SK-N-SH treated with all-trans-retinoic acid at 6 μM for 48 hours (cell line): ENCODE data around the gene D2HGDH.
"Not testable (repeated sequence)": the region's sequence is repeated elsewhere in the genome, so short reads cannot be mapped to it uniquely, and the experiment has no call there.

Experiments used
- ATAC-seq: fragments of 200-7000 bp; cut with Tn5 transposase; 3 replicates; pipeline ENCODE4 v1.9.1; 2020; ENCODE audit warnings: mild to moderate bottlenecking, moderate library complexity
- BACH2 ChIP-seq: fragments of 250-450 bp; sonication (Bioruptor Pico); IDR thresholded peaks from 2 replicates; pipeline ENCODE4 v1.9.0; 2021; ENCODE audit warnings: mild to moderate bottlenecking, borderline replicate concordance
- CREB5 ChIP-seq: fragments of 250-450 bp; sonication (Bioruptor Pico); IDR thresholded peaks from 2 replicates; pipeline ENCODE4 v1.5.1; 2020; ENCODE audit warnings: low read depth, mild to moderate bottlenecking, moderate library complexity
- CSDC2 ChIP-seq: fragments of 250-450 bp; sonication (Bioruptor Pico); IDR thresholded peaks from 2 replicates; pipeline ENCODE4 v1.5.0; 2020; ENCODE audit warnings: mild to moderate bottlenecking, moderate library complexity
- CSRNP3 ChIP-seq: fragments of 250-450 bp; sonication (Bioruptor Pico); IDR thresholded peaks from 2 replicates; pipeline ENCODE4 v1.5.1; 2021; ENCODE audit warnings: mild to moderate bottlenecking, moderate library complexity
- ESRRG ChIP-seq: fragments of 250-450 bp; sonication (Bioruptor Pico); IDR thresholded peaks from 2 replicates; pipeline ENCODE4 v1.6.1; 2021; ENCODE audit warnings: mild to moderate bottlenecking
- GLIS3 ChIP-seq: fragments of 250-450 bp; sonication (Bioruptor Pico); IDR thresholded peaks from 2 replicates; pipeline ENCODE4 v1.5.0; 2020; ENCODE audit warnings: mild to moderate bottlenecking, moderate library complexity
- ISL1 ChIP-seq: fragments of 250-450 bp; sonication (Bioruptor Pico); IDR thresholded peaks from 2 replicates; pipeline ENCODE4 v2.1.2; 2022; ENCODE audit warnings: mild to moderate bottlenecking, moderate library complexity
- OSR1 ChIP-seq: fragments of 250-450 bp; sonication (Bioruptor Pico); IDR thresholded peaks from 2 replicates; pipeline ENCODE4 v1.8.0; 2022; ENCODE audit warnings: moderate library complexity, mild to moderate bottlenecking, inconsistent platforms
- POU6F1 ChIP-seq: fragments of 250-450 bp; sonication (Bioruptor Pico); IDR thresholded peaks from 2 replicates; pipeline ENCODE4 v1.8.0; 2021; ENCODE audit warnings: low read depth, mild to moderate bottlenecking, moderate library complexity, borderline replicate concordance
- PPARA ChIP-seq: fragments of 250-450 bp; sonication (Bioruptor Pico); IDR thresholded peaks from 2 replicates; pipeline ENCODE4 v1.5.0; 2020; ENCODE audit warnings: mild to moderate bottlenecking, borderline replicate concordance
- RARB ChIP-seq: fragments of 250-450 bp; sonication (Bioruptor Pico); IDR thresholded peaks from 2 replicates; pipeline ENCODE4 v1.8.0; 2021; ENCODE audit warnings: mild to moderate bottlenecking, moderate library complexity
- SNAI2 ChIP-seq: fragments of 250-450 bp; sonication (Bioruptor Pico); IDR thresholded peaks from 2 replicates; pipeline ENCODE4 v1.5.0; 2020; ENCODE audit warnings: mild to moderate bottlenecking, moderate library complexity
- TCF4 ChIP-seq: fragments of 250-450 bp; sonication (Bioruptor Pico); IDR thresholded peaks from 2 replicates; pipeline ENCODE4 v1.8.0; 2021; ENCODE audit warnings: mild to moderate bottlenecking, moderate library complexity, borderline replicate concordance
- TOX ChIP-seq: fragments of 250-450 bp; sonication (Bioruptor Pico); IDR thresholded peaks from 2 replicates; pipeline ENCODE4 v1.8.0; 2021; ENCODE audit warnings: mild to moderate bottlenecking, moderate library complexity, borderline replicate concordance
- TSHZ2 ChIP-seq: fragments of 250-450 bp; sonication (Bioruptor Pico); IDR thresholded peaks from 2 replicates; pipeline ENCODE4 v1.5.0; 2020; ENCODE audit warnings: mild to moderate bottlenecking, moderate library complexity
- ZC3H10 ChIP-seq: fragments of 250-450 bp; sonication (Bioruptor Pico); IDR thresholded peaks from 2 replicates; pipeline ENCODE4 v1.5.1; 2021; ENCODE audit warnings: mild to moderate bottlenecking, moderate library complexity
- ZFP3 ChIP-seq: fragments of 250-450 bp; sonication (Bioruptor Pico); IDR thresholded peaks from 2 replicates; pipeline ENCODE4 v1.5.0; 2020; ENCODE audit warnings: mild to moderate bottlenecking, moderate library complexity
- ZFP30 ChIP-seq: fragments of 450-650 bp; formaldehyde crosslinking; IDR thresholded peaks from 2 replicates; pipeline ENCODE4 v1.5.0; 2022; ENCODE audit warnings: mild to moderate bottlenecking, moderate library complexity
- ZNF565 ChIP-seq: fragments of 450-650 bp; formaldehyde crosslinking; conservative IDR thresholded peaks from 2 replicates; pipeline ENCODE4 v1.5.0; 2020; ENCODE audit warnings: low read depth, mild to moderate bottlenecking, moderate library complexity
- ZNF70 ChIP-seq: fragments of 450-650 bp; formaldehyde crosslinking; IDR thresholded peaks from 2 replicates; pipeline ENCODE4 v1.5.0; 2020; ENCODE audit warnings: mild to moderate bottlenecking, moderate library complexity
- ZNF8 ChIP-seq: fragments of 450-650 bp; formaldehyde crosslinking; IDR thresholded peaks from 2 replicates; pipeline ENCODE4 v1.5.0; 2020; ENCODE audit warnings: mild to moderate bottlenecking, moderate library complexity

Gene D2HGDH

GRCh38 chr2:241741016-241741415 is 6.6 kb downstream of the D2HGDH start:
- no peak; the same call in 2 of the 3 replicates for ATAC-seq
- no peak for TF ChIP-seq ZNF70
- no peak for TF ChIP-seq ZNF8
- no peak for TF ChIP-seq OSR1 (CRISPR knock-in tag)
- TF ChIP-seq TCF4 (CRISPR knock-in tag), result no peak

GRCh38 chr2:241742320-241742939 is 8.0 kb downstream of the D2HGDH start:
- TF ChIP-seq ZC3H10 (CRISPR knock-in tag) (no peak), CSDC2 (no peak), ESRRG (no peak), RARB (CRISPR knock-in tag) (no peak), TOX (CRISPR knock-in tag) (no peak), OSR1 (CRISPR knock-in tag) (no peak), PPARA (CRISPR knock-in tag) (no peak)
- ATAC-seq, result no peak

GRCh38 chr2:241743008-241743407 is 8.6 kb downstream of the D2HGDH start:
- not testable (repeated sequence) for ATAC-seq

- no peak for ATAC-seq
Observed at GRCh38 chr2:241743620-241744019, 9.2 kb downstream of the D2HGDH start.

GRCh38 chr2:241744028-241744754 is 9.8 kb downstream of the D2HGDH start:
- no peak for ATAC-seq
- TF ChIP-seq GLIS3 (CRISPR knock-in tag) (no peak), SNAI2 (CRISPR knock-in tag) (no peak)

More at GRCh38 chr2:241743620-241744019, 9.2 kb downstream of the D2HGDH start:
- TF ChIP-seq OSR1 (CRISPR knock-in tag) (no peak), TCF4 (CRISPR knock-in tag) (no peak), ZNF70 (no peak), CSDC2 (no peak), BACH2 (CRISPR knock-in tag) (no peak), GLIS3 (CRISPR knock-in tag) (no peak)

- TF ChIP-seq BACH2 (CRISPR knock-in tag) (no peak), POU6F1 (CRISPR knock-in tag) (no peak), ZNF565 (no peak), OSR1 (CRISPR knock-in tag) (no peak), PPARA (CRISPR knock-in tag) (no peak), TSHZ2 (no peak), CSDC2 (no peak), ZNF70 (no peak), ZFP30 (no peak), ESRRG (no peak), ZNF8 (no peak), ZFP3 (CRISPR knock-in tag) (no peak), TOX (CRISPR knock-in tag) (no peak), CREB5 (no peak), GLIS3 (CRISPR knock-in tag) (no peak), CSRNP3 (CRISPR knock-in tag) (no peak), TCF4 (CRISPR knock-in tag) (no peak), ISL1 (no peak)
- TF ChIP-seq, all 23 proteins: peak for 0
- no peak for ATAC-seq
Observed at GRCh38 chr2:241745276-241745675, 10.8 kb downstream of the D2HGDH start.
